Upper lobe of right lung (tissue), 1 donor: ENCODE results near the gene FAM120B. TPM values are rescaled to one million over a fixed set of nuclear protein-coding genes. Genes with fewer than 3 reads are reported as not detected.
A peak's percentile ranks its signal among the peaks of the same experiment; 100 is the strongest.

Experiments
- ATAC-seq: fragments of 200-7000 bp; cut with Tn5 transposase; one replicate; pipeline ENCODE4 v1.9.1; 2020; ENCODE audit warnings: mild to moderate bottlenecking, moderate library complexity
- DNase-seq: peaks from one replicate; pipeline ENCODE4 v3.0.0-alpha.2; 2020
- H3K27ac ChIP-seq: fragments of 200-600 bp; one replicate; pipeline ENCODE4 v1.8.0; 2022
- H3K27me3 ChIP-seq: fragments of 200-600 bp; one replicate; pipeline ENCODE4 v1.8.0; 2022; ENCODE audit warnings: mild to moderate bottlenecking
- H3K36me3 ChIP-seq: fragments of 200-600 bp; one replicate; pipeline ENCODE4 v1.8.0; 2022
- H3K4me1 ChIP-seq: fragments of 200-600 bp; one replicate; pipeline ENCODE4 v1.8.0; 2022
- H3K4me3 ChIP-seq: fragments of 200-600 bp; one replicate; pipeline ENCODE4 v1.8.0; 2022; ENCODE audit warnings: mild to moderate bottlenecking
- H3K9me3 ChIP-seq: fragments of 200-600 bp; one replicate; pipeline ENCODE4 v1.8.0; 2022
- CTCF ChIP-seq: fragments of 200-600 bp; IDR thresholded peaks from one replicate; pipeline ENCODE4 v1.8.0; 2022; ENCODE audit warnings: antibody characterized with exemption
- intact Hi-C: fragments of 100-400 bp; cut with DNase I; formaldehyde crosslinking; loops from one replicate; pipeline ENCODE4 v1.11.0; 2022
- total RNA-seq: library from RNA; stranded (reverse); fragmentation: NEBNext Ultra II Directional; extraction: Animal tissue kit (Norgen Biotek cat#: 25700); gene quantifications from one replicate; pipeline ENCODE4 v1.2.1, GENCODE V29; 2021
- donor health status: DM: no; HTN: yes; CAD: no; lungs with severe emphysema.

FAM120B gene
- total RNA-seq, 1 donor from 2014 or later, result 26.1 TPM

GRCh38 chr6:170415318-170415717, 108.8 kb downstream of the FAM120B start:
- no peaks in the 10 kb centered on the region for H3K36me3 ChIP-seq
- no peak overlapping the region for H3K4me3 ChIP-seq
- no peak overlapping the region for H3K27ac ChIP-seq
- TF ChIP-seq CTCF, result no peak
- ATAC-seq (no peak), DNase-seq (no peak)
- intact Hi-C loops, result no loop called here
- H3K4me1 ChIP-seq, result no peaks in the 10 kb centered on the region
- no peaks in the 10 kb centered on the region for H3K9me3 ChIP-seq
- H3K27me3 ChIP-seq, result no peaks in the 10 kb centered on the region

GRCh38 chr6:170416303-170416702, 109.7 kb downstream of the FAM120B start:
- no peak for TF ChIP-seq CTCF
- intact Hi-C loops, result no loop called here

GRCh38 chr6:170416959-170417606, 110.5 kb downstream of the FAM120B start:
- Histone ChIP-seq H3K27ac (no peak overlapping the region), H3K4me1 (no peaks in the 10 kb centered on the region), H3K36me3 (no peaks in the 10 kb centered on the region), H3K4me3 (no peak overlapping the region), H3K27me3 (no peaks in the 10 kb centered on the region), H3K9me3 (no peaks in the 10 kb centered on the region)
- DNase-seq, result peak; percentile 52
- intact Hi-C loops, result no loop called here
- ATAC-seq, result no peak
- no peak for TF ChIP-seq CTCF

More at GRCh38 chr6:170416303-170416702, 109.7 kb downstream of the FAM120B start:
- Histone ChIP-seq H3K27ac (no peak overlapping the region), H3K9me3 (no peaks in the 10 kb centered on the region), H3K4me1 (no peaks in the 10 kb centered on the region), H3K4me3 (no peak overlapping the region), H3K27me3 (no peaks in the 10 kb centered on the region), H3K36me3 (no peaks in the 10 kb centered on the region)
- DNase-seq (no peak), ATAC-seq (peak; percentile 66)

DNA sequence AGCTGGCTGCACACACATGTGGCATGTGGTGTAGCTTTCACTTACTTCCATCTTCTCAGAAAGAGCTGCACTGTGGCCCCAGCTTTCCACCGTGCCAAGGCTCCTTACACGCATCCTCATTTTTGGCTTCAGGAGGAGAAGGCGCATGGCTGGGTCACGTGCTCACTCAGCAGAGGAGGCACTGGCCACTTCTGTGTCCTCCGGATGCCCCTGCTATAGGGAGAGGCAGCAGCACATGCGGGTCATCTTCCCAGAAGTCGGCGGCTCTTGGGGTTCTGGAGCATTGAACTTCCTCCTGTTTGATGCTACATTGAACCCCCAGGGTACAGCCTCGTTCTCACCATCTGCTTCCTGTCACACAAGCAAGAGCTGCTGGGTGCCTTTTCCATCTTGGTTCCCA, 111.3 kb downstream of the FAM120B start:
- H3K27me3 ChIP-seq, result peaks cover 2% of the 10 kb centered on the region
- no peaks in the 10 kb centered on the region for H3K9me3 ChIP-seq
- no peaks in the 10 kb centered on the region for H3K36me3 ChIP-seq
- ATAC-seq (no peak), DNase-seq (no peak)
- intact Hi-C loops, result no loop called here
- H3K4me1 ChIP-seq, result no peaks in the 10 kb centered on the region
- H3K4me3 ChIP-seq, result no peak overlapping the region
- no peak overlapping the region for H3K27ac ChIP-seq
- TF ChIP-seq CTCF, result no peak

GRCh38 chr6:170420283-170420682, 113.7 kb downstream of the FAM120B start:
- no peak for ATAC-seq
- Histone ChIP-seq H3K27ac (no peak overlapping the region), H3K27me3 (peaks cover 4% of the 10 kb centered on the region), H3K4me3 (no peak overlapping the region), H3K4me1 (no peaks in the 10 kb centered on the region), H3K36me3 (no peaks in the 10 kb centered on the region), H3K9me3 (no peaks in the 10 kb centered on the region)
- no peak for TF ChIP-seq CTCF
- no peak for DNase-seq
- intact Hi-C loops, result no loop called here
